GM21390 (cell line): ENCODE data around the gene NGFR.
A peak's percentile ranks its signal among the peaks of the same experiment; 100 is the strongest.

Experiments
- ATAC-seq: cut with Tn5 transposase; IDR thresholded peaks from one replicate; pipeline ENCODE4 v1.9.1; 2021; ENCODE audit not compliant: unreplicated experiment

Gene NGFR

DNA sequence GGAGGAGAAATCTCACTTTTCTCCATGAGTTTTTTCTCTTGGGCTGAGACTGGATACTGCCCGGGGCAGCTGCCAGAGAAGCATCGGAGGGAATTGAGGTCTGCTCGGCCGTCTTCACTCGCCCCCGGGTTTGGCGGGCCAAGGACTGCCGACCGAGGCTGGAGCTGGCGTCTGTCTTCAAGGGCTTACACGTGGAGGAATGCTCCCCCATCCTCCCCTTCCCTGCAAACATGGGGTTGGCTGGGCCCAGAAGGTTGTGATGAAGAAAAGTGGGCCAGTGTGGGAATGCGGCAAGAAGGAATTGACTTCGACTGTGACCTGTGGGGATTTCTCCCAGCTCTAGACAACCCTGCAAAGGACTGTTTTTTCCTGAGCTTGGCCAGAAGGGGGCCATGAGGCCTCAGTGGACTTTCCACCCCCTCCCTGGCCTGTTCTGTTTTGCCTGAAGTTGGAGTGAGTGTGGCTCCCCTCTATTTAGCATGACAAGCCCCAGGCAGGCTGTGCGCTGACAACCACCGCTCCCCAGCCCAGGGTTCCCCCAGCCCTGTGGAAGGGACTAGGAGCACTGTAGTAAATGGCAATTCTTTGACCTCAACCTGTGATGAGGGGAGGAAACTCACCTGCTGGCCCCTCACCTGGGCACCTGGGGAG lies 19.1 kb downstream of the NGFR start:
- ATAC-seq, result no peak

DNA sequence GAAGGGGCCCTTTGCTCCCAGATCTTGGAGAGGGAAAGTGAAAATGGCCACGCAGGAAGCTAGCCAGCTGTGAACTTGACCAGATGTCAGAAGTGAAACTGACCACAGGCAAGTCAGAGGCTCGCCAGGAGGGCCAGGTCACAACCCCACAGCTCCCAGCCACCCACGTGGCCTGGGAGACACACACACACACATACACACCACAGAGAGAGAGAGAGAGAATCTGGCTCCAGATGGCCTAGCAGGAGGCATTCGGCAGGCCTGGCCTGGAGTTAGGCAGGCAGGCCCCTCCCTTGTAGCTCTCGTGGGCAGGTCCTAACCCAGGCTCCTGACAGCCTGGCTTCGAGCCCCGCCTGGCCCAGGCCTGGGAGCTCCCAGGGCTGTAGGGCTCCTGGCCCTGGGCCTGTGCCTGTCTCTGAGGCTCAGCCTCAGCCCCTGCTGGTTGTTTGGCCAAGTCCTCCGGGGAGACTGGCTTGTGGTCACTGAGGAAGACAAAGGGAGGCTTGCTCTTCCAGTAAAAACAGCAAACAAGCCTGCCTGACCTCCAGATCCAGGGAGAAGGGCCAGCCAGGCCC lies 20.2 kb downstream of the NGFR start:
- ATAC-seq, result peak; percentile 86

DNA sequence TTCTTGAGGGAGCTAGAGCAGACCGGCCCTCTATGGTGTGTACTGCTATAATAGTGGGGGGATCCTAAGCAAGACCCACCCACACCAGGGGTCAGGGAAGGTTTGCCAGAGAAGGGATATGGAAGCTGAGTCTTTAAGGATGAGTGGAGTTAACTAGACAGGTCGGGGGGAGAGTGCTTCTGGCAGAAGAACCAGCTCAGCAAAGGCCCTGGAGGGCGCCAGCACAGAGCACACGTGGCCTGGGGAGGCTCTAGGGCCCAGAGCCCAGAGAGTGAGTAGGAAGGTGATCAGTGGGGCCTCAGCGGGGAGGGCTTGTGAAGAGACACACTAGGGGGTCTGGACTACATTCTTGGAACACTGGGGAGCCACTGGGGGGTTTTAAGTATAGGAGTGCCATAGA lies 21.1 kb downstream of the NGFR start:
- no peak for ATAC-seq

DNA sequence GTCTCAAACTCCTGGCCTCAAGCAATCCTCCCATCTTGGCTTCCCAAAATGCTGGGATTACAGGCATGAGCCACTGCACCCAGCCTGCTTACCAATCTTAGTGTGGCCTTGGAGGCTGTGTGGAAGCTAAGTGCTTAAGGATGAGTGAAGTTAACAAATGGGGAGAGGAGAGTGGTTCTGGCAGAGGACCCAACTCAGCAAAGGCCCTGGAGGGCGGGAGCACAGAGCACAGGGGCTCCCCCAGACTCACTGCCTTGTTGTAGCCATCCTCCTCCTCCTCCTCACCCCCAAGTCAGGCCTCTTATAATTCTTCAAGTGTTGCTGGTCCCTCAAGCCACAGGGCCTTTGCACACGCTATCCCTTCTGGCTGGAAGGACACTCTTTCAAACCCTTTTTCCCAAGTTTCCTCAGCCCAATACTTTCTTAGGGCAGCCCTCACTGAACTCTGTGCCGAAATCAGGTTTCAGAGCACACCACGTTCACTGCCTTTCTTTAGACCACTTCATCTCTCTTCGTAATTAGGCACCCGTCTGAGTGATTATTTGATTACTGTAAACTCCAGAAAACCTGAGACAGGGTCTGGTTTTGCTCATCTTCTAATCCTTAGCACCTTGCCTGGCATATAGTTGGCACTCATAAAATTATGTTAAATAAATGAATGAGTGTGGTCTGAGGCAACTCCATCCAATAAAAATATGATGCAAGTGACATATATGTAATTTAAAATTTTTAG lies 23.4 kb downstream of the NGFR start:
- ATAC-seq, result no peak

DNA sequence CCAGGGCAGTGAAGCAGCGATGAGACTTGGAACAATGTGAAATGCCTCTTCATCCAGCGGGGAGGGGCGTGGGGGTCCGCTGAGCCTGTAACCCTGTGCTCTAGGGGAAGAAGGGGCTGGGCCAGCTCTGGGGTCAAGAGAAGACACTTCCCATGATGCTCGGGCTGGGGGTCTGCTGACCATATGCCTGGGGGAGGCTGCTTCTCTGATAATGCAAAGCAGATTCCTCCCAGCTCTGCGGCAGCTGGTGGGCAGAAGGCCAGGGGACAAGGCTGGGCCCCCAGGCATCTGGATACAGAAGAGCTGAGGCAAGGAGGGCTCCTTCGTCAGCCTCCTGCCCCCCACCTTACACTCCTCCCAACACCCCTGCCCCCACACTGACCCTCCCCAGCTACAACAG lies 24.7 kb downstream of the NGFR start:
- no peak for ATAC-seq

DNA sequence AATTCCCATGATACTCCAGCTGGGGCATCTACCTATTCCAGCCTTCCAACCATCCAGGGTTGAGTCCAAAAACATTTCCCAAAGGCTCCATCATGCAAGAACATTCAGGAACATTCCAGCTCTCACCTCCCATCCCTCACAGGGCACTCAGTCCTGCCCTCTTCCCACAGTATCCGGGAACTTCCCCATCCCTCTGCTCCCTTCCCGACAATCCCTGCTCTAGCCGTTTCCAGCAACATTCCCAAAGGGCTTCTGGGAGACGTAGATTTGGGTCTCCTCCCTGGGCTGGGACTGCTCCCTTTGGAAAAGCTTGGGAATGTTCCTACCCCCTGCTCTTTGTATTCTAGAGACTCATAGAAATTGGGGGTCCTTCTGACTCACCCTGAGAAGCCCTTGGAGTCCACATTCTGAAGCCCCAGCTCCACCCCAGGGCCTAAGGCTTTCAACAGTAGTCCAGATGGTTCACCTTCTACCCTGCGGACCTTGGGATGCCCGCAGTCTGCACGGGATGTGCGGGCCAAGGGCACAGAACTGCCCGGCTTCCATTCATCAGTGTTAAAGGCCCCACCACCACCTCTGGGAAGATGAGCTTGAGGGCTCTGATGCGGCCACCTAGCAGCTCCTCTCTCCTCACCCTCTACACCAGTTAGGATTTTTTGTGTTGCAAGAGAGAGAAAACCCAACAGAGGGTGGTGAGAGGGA lies 25.4 kb downstream of the NGFR start:
- ATAC-seq, result no peak

DNA sequence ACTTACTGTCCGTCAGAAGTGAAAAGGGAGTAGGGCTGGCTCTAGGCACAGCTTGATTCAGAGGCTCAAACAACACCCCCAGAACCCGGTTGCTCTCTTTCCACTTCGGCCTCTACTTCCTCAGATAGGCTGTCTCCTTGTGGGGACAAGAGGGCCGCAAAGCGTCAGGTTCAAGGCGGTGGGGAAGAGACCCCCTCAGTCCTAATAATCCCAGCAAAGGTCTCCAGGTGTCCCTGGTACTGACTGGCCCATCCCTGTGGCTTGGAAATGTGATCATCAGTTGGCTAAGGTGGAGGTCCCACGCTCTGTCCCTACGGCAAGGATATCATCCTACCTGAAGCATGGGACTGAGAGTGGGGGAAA lies 26.0 kb downstream of the NGFR start:
- no peak for ATAC-seq

DNA sequence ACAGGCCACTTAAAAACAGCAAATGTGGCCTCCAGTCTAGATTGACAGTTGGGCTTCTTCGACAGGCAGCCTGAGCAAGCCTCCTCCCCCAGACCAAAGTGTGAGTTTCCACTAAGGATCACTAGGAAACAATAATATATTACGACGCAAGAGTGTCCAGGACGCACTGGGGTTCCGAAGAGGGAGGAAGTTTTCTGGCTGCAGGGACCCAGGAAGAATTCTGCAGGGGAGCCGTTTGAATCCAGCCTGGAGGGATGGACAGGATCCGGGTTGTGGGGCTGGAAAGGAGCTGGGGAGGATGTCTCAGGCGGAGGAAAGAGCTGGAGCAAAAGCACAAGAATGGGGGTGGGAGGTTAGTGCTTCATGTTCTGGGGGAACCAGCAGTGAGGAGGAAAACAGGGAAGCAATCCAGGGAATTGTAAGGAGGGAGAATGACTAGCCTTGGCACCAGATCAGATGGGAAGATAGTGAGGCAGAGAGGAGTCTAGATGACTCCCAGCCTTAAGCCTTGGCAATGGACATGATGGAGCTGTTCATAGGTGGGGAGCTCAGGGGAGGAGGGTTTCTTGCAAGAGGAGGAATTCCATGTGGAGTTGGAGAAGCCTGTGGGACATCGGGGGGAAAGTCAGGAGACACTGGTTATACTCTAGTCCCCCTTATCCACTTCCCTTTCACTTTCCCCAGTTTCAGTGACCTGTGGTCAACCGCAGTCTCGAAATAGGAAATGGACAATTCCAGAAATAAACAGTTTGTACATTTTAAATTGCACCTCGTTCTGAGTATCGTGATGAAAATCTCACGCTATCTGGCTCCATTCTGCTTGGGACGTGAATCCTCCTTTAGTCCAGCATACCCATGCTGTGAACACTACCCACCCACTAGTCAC lies 26.6 kb downstream of the NGFR start:
- no peak for ATAC-seq

DNA sequence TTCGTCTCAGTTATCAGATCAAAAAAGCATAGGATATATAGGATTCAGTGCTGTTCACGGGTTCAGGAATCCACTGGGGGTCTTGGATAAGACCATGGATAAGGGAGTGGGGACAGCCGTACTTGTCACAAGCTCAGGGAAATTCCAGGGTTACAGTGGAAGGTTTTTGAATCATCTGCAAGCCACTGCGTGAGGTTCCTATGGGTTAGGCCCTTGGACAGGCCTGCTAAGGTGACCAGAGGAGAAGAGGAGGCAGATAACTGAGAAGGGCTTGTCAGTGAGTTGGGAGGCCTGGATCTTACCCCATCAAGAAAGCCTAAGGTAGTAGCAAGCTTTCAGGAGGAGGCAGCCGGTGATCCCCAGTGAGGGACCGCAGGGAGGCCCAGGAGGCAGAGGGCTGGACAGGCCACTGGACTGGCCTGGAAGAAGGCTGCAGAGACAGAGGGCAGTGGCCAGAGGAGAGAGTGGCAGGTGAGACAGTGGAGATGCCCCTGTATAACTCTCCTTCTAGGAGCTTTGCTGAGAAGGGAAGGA lies 27.3 kb downstream of the NGFR start:
- no peak for ATAC-seq

DNA sequence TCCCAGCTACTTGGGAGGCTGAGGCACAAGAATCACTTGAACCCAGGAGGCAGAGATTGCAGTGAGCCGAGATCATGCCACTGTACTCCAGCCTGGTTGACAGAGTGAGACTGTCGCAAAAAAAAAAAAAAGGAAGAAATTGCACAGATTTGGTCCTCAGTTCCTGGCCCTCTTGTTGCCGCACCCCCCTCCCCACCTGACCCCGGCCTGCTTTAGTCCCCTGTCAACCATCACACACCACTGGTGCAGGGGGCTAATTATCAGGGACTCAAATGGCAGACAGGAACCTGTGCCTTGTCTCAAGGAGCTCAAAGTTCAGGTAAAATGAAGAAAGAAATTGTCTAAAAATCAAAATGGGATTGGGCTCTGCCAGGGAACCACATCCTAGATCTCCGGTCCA lies 28.1 kb downstream of the NGFR start:
- ATAC-seq, result no peak

DNA sequence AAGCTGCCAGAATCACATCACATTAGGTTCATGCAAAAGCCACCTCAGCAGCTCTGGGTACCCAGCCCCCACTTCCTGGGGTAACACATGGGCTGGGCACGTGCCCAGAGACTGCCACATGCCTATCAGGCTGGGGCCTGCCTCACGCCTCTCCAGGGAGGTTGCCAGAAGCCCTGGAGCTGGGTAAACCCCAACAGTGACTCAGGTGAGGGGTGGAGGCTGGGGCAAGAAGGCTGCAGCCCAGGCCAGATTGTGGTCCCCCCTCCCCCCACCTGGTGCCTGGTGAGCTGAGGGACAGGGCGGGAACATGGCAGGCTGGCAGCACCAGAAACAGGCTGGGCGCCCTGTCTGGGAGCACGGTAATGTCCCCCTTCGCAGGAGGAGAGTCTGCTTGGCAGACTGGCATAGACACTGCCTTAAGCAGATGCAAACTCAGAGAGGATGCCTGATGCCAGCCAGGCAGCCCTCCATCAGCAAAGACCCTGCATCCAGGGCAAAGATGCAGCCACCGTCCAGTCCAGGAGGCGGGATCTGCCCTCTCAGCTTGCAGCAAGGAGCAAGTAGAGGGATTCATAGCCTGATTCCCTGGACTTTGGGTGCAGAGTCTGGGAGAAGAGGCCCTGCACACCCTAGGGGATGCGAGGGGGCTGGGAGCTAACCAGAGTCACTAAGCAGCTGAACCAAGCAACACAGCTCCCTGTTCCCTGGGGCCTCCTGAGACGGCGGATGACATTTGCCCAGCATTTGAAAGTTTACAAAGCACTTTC lies 28.8 kb downstream of the NGFR start:
- ATAC-seq, result no peak

DNA sequence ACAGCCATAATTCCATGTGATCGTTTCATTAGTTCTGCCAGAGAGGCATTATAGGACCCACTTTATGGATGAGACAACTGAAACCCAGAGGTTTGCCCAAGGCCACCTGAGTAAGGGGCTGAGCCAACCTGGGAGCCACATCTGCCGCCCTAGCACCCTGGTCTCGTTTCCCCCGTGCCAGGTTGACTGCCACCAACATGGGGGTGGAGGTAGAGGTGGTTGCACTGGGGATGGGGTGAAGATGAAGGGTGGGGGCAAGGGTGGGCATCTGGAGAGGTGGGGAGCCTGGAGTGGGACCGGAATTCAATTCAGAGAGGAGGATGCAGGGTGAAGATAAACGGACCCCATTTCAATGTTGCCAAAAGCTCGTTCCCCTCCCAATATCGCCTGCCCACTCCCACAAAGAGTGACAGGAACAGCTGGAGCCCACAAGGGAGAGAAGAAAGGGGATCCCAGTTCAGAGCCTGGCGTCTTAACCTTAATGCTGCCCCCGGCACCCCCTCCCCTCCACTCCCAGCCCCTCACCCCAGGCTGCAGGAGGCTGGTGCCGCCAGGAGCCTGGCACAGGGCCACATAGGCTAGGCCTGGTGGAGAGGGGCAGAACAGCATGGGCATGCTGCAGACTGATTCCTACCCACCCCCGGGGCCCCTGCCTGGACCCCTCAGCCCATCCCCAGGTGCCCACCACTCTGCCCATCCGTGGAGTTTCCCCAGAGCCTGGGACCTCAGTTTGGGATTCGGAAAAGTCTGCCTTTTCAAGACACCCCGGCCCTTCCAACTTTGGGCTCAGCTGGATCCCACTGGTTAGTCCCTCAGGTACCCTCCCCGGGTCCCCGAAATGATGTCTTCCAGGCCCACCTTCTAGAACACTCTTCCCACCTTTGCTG lies 29.6 kb downstream of the NGFR start:
- ATAC-seq, result no peak

DNA sequence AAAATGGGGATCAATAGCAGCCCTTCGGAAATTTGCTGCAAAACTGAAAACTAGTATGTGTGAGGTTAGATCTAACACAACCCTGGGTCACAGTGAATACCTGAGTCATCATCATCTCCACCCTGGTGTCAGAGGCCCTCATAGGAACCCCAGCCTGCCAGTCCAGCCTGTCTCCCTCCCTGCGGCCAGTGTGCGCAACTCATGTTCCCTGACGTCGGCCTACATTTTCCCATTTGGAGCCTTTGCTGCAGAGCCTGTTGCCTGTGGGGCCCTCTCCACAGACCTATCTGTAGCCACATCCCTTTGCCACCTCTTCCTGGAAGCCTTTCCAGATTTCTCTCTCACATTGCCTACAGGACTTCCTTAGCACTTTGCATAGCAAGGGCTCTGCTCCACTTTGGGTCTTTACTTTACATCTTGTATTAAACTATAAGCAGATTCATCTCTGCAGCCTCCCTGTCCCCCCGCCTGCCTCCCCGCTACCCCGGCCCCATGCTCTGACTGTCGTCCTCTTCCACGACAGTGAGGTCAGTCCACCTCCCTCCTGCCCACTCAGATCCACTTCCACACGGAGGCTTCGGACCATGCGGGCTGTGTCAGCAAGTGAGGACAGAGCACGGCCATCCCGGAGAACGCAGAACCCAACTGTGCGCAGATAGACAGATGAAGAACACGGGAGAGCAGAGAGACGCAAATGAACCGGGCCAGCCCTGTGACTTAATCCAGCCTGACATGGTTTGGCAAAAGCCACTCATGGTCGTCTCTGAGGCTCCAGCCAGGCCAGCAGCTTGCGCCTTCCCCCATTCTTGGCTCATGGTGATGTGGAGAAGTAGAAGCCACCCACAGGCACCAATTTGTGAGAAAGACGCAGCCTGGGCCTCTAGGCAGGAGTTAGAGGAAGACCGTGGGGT lies 31.0 kb downstream of the NGFR start:
- no peak for ATAC-seq

DNA sequence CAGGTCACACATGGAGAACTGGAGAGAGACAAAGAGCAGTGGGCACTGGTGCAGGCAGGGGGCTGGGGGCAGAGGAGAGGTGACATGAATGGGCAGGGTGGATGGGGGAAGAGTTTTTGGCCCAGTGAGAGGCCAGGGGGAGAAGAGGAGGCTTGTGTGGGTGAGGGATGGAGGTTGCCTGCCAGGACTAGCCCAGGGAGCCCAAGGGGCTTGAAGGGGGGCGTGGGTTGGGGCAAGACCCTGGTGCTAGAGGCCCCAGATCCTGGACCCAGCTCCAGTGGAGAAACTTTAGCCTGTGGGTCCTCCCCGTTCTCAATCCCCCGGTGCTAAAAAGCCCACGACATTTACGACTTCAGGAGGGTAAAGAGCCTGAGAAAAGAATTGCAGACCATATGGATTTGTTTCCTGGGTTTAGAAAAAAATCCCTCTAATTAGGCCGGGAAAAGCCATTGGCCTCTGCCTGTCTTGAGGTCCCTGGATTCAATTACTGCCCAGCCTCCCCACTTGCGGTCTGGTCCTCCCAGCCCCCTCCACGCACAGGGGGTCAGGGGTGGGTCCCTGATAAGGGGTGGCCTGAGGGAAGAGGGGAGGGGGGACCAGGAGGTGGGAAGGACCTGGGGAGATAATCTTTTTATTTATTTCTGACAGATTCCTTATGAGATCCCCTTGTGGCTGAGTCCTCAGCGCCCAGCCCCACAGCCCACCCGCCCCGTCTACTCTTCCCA lies 33.0 kb downstream of the NGFR start:
- no peak for ATAC-seq

DNA sequence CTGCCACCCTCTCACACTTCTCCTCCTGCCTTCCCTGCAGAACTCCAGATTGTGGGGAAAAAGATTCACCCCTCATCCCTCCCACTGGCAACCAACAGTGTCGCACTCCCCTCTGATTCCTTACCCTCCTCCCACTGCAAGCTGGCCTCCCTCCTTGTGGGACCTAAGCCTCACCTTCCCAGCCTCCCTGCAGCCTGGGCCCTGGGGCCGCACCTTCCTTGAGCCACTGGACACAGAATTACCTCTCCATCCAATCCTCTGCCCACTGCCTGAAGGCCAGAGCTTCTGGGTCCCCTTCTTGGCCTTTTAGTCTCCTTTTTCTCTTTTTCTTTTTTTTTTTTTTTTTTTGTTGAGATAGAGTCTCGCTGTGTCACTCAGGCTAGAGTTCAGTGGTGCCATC lies 33.9 kb downstream of the NGFR start:
- no peak for ATAC-seq

DNA sequence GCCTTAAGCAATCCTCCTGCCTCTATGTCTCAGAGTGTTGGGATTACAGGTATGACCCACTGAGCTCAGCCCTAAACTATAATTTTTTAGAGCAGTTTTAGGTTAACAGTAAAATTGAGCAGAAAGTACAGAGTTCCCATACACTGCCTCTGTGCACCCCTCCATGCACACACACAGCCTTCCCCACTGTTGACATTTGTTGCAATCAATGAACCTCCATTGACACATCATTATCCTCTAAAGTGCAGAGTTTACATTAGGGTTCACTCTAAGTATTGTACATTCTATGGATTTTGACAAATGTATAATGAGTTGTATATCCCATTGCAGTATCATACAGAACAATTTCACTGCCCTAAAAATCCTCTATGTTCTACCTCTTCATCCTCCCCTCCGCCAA lies 35.0 kb downstream of the NGFR start:
- ATAC-seq, result no peak

DNA sequence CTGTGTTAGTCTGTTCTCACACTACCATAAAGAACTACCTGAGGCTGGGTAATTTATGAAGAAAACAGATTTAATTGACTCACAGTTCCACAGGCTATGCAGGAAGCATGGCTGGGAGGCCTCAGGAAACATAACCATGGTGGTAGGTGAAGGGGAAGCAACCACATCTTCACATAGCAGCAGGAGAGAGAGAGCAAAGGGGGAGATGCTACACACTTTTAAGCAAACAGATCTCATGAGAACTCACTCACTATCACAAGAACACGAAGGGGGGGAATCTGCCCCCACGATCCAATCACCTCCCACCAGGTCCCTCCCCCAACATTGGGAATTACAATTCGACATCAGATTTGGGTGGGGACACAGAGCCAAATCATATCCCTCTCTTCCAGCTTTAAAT lies 48.8 kb downstream of the NGFR start:
- no peak for ATAC-seq
